ENCODE data around the gene RTEL1.
"Not testable (repeated sequence)": the region's sequence is repeated elsewhere in the genome, so short reads cannot be mapped to it uniquely, and the experiment has no call there.

The RTEL1 gene

GRCh38 chr20:63639093-63639975, 18.8 kb upstream of the RTEL1 start:
- TF ChIP-seq TSHZ2 (CRISPR knock-in tag; IDR thresholded peaks at IDR 0.05), result no peak
- TF ChIP-seq ESRRG (CRISPR knock-in tag; IDR thresholded peaks at IDR 0.05), result no peak
- TF ChIP-seq, protein P1, sequence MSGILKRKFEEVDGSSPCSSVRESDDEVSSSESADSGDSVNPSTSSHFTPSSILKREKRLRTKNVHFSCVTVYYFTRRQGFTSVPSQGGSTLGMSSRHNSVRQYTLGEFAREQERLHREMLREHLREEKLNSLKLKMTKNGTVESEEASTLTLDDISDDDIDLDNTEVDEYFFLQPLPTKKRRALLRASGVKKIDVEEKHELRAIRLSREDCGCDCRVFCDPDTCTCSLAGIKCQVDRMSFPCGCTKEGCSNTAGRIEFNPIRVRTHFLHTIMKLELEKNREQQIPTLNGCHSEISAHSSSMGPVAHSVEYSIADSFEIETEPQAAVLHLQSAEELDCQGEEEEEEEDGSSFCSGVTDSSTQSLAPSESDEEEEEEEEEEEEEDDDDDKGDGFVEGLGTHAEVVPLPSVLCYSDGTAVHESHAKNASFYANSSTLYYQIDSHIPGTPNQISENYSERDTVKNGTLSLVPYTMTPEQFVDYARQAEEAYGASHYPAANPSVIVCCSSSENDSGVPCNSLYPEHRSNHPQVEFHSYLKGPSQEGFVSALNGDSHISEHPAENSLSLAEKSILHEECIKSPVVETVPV (CRISPR knock-in tag; IDR thresholded peaks at IDR 0.05), result no peak
- no peak for TF ChIP-seq GLIS3 (CRISPR knock-in tag; IDR thresholded peaks at IDR 0.05)
- no peak for TF ChIP-seq POU6F1 (CRISPR knock-in tag; IDR thresholded peaks at IDR 0.05; ENCODE audit: borderline replicate concordance, low read depth)
- no peak for TF ChIP-seq SNAI2 (CRISPR knock-in tag; IDR thresholded peaks at IDR 0.05)
- no peak for TF ChIP-seq ZFP3 (CRISPR knock-in tag; IDR thresholded peaks at IDR 0.05)
- no peak for TF ChIP-seq PATZ1 (CRISPR knock-in tag; IDR thresholded peaks at IDR 0.05; ENCODE audit: borderline replicate concordance)
- no peak for TF ChIP-seq BACH2 (CRISPR knock-in tag; IDR thresholded peaks at IDR 0.05; ENCODE audit: borderline replicate concordance)
- no peak for TF ChIP-seq ZC3H10 (CRISPR knock-in tag; IDR thresholded peaks at IDR 0.05)
- TF ChIP-seq ISL1 (CRISPR knock-in tag; IDR thresholded peaks at IDR 0.05), result no peak
- TF ChIP-seq ZNF70 (CRISPR knock-in tag; IDR thresholded peaks at IDR 0.05), result no peak
- no peak for TF ChIP-seq CREB5 (CRISPR knock-in tag; IDR thresholded peaks at IDR 0.05; ENCODE audit: low read depth)
- TF ChIP-seq ZFP30 (CRISPR knock-in tag; IDR thresholded peaks at IDR 0.05), result no peak
- ATAC-seq, result no peak

GRCh38 chr20:63640086-63640485, 18.0 kb upstream of the RTEL1 start:
- no peak for ATAC-seq
- no peak for TF ChIP-seq ARNTL (CRISPR knock-in tag; IDR thresholded peaks at IDR 0.05; ENCODE audit: borderline replicate concordance, low read depth)
- no peak for TF ChIP-seq CREB5 (CRISPR knock-in tag; IDR thresholded peaks at IDR 0.05; ENCODE audit: low read depth)
- no peak for TF ChIP-seq SNAI2 (CRISPR knock-in tag; IDR thresholded peaks at IDR 0.05)
- no peak for TF ChIP-seq TSHZ2 (CRISPR knock-in tag; IDR thresholded peaks at IDR 0.05)
- TF ChIP-seq TOX (CRISPR knock-in tag; IDR thresholded peaks at IDR 0.05; ENCODE audit: borderline replicate concordance), result no peak
- TF ChIP-seq PPARA (CRISPR knock-in tag; IDR thresholded peaks at IDR 0.05; ENCODE audit: borderline replicate concordance), result no peak
- TF ChIP-seq ZC3H10 (CRISPR knock-in tag; IDR thresholded peaks at IDR 0.05), result no peak
- no peak for TF ChIP-seq RARB (CRISPR knock-in tag; IDR thresholded peaks at IDR 0.05)

DNA sequence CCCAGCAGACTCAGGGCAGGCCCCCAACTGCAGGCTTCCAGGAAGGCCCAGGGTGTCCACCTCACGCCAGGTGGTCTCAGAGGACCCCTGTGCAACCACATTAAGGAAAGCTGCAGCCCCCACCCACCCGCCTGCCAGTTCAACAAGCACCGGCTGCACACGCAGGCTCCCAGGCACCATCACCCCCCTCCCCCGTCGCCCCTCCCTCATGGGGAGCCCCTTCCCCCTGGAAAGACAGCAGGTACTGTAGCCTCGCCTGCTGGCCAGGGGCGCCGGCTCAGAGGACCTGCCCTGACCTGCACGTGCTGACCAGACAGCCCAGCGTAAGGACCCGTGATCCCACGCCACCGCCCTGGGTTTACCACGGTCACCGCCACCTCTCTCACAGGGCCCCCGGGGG, 17.4 kb upstream of the RTEL1 start:
- ATAC-seq, result not testable (repeated sequence)

All from SK-N-SH treated with all-trans-retinoic acid at 6 μM for 48 hours (cell line).